Transverse colon (tissue), 3 donors: ENCODE data around the gene UHRF2.

ENCODE experiments used
- POLR2A ChIP-seq: fragments of 450-650 bp; IDR thresholded peaks from one replicate; pipeline ENCODE4 v1.6.1; 2016; ENCODE audit warnings: antibody characterized with exemption, mild to moderate bottlenecking, moderate library complexity
- TF ChIP-seq, protein P1 (sequence below), 5 experiments: fragments of 200-600 bp in 3 of 5; fragments of 450-650 bp in 2 of 5; sonication (generic) in 3 of 5; IDR thresholded peaks; 1 replicate in 2 of 5; 2 replicates in 3 of 5; pipeline ENCODE4 v1.5.1; 2016 to 2017; ENCODE audit warnings: antibody characterized with exemption in 5 of 5, inconsistent platforms in 3 of 5, mild to moderate bottlenecking in 2 of 5, moderate library complexity in 1 of 5

DNA sequence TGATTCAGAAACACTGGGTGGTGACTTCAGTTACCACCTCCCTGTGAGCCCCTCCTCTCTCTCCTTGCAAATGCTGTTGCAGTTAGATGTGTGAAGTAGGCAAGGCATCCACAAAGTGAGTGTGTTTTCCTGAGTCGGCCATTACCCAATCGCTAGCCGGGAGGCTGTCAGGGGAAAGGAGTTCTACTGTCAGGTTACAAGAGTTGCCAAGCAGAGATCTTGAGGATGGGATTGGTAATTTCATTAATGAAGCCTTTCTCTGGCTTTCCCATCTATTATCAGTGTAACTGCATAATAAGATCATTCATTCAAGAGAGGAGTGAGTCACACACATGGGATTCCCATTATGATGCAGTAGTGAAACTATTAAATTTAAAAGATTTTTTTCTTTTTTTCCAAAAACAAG, 125.7 kb downstream of the UHRF2 start:
- TF ChIP-seq, protein P1, sequence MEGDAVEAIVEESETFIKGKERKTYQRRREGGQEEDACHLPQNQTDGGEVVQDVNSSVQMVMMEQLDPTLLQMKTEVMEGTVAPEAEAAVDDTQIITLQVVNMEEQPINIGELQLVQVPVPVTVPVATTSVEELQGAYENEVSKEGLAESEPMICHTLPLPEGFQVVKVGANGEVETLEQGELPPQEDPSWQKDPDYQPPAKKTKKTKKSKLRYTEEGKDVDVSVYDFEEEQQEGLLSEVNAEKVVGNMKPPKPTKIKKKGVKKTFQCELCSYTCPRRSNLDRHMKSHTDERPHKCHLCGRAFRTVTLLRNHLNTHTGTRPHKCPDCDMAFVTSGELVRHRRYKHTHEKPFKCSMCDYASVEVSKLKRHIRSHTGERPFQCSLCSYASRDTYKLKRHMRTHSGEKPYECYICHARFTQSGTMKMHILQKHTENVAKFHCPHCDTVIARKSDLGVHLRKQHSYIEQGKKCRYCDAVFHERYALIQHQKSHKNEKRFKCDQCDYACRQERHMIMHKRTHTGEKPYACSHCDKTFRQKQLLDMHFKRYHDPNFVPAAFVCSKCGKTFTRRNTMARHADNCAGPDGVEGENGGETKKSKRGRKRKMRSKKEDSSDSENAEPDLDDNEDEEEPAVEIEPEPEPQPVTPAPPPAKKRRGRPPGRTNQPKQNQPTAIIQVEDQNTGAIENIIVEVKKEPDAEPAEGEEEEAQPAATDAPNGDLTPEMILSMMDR (IDR thresholded peaks at IDR 0.05): no peak
- no peak for TF ChIP-seq POLR2A
